GM19035 (cell line): ENCODE data around the gene DNAH1.
"Not testable (repeated sequence)": the region's sequence is repeated elsewhere in the genome, so short reads cannot be mapped to it uniquely, and the experiment has no call there.

Experiments
- ATAC-seq: cut with Tn5 transposase; IDR thresholded peaks from one replicate; pipeline ENCODE4 v1.9.1; 2021; ENCODE audit not compliant: unreplicated experiment

DNAH1 gene

DNA sequence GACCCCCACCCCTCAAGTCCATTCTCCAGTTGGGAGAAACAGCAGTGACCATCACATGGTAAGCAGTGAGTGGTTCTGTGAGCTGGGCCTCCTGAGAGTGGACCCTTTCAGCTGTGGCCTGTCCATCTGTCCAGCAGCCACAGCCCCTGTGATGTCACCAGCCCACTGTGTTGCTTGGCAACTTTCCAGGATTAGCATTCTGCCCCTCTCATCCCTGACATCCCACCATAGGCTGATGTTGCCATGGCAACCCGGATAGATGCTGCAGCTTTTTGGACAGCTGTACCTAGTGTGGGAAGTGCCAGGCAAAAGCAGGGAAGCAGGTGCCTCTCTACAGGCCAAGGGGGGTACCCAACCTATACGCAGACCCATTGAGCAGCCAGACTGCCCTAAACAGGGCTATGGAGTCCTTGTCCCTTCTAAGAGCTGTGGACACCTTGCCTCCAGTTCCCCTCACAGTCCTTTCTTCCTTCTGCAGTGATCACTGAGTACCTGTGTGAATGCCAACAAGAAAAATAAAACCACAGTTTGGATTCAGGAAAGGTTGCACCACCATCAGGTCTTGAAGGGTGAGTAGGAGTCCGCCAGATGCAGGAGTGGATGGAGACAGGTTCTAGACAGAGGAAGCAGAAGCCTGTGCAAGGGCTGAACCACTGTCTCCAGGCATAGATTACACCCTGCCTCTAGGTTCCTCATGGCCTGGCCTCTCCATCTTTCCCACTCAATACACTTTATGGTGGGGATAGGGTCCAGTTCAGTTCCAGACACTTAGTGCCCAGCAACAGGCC is at the start of gene DNAH1:
TSS of gene DNAH1 (plus strand) at position 343 of the 788 bp plus-strand sequence. CDS start 6,124 bp downstream, outside the sequence.
- no peak for ATAC-seq

DNA sequence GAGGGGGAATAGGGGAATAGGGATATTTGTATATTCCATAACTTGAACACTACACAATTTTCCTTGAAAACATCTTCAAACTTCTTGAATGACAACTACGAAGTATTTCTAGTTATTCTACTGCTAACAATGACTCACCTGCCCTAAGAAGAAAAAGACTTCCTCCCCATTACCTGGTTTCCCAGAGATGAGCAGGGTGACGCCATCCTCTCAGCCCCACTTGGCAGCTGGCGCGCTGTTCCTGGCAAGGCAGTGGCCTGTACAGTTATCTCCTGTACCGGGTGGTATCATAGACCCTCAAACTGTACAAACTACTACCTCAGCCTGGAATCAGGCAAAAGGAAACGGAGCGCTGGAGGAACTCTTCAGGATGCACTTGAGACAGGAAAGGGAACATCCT is 48.1 kb upstream of the DNAH1 start:
- ATAC-seq: no peak

DNA sequence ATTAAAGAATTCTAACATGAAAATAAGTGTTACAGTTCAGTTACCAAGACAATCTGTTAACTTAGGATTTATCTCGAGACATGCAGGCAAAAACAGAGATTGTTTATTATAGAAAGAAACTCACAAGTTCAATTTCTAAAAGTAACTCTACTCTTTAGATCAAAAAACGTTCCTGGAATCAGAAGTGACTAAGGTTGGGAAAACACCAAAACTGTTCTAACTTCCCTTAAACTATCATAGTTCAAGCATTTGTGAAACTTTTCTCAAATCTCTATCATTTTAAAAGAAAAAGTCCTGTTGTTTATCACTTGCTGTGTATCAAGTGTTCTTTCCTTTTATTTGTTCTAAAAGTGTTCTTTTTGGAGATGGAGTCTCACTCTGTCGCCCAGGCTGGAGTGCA is 46.3 kb upstream of the DNAH1 start:
- no peak for ATAC-seq

DNA sequence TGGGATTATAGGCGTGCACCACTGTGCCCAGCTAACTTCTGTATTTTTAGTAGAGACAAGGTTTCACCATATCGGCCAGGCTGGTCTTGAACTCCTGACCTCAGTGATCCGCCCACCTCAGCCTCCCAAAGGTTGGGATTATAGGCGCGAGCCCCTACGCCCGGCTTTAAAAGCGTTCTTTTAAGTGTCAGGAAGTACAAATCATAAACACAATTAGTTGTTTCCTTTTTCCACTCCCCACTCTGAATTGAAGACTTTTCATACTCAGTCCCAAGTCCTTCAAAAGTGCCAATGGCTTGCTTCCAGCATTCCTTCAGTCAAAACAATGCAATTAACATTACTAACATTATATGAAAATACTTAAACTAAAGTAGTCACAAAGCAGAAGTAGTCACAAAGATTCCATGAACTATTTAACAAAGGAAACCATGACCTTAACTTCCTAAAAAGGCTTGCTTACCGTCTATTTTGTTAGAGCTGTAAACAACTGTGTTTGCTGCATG is 45.8 kb upstream of the DNAH1 start:
- no peak for ATAC-seq

DNA sequence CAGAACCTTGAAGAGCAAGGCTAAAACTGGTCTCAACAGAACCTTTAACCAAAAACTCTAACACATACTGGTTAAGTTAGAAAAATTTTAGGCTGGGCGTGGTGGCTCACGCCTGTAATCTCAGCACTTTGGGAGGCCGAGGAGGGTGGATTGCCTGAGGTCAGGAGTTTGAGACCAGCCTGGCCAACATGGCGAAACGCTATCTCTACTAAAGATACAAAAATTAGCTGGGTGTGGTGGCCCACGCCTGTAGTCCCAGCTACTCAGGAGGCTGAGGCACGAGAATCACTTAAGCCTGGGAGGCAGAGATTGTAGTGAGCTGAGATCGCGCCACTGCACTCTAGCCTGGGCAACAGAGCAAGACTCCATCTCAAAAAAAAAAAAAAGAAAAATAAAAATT is 43.9 kb upstream of the DNAH1 start:
- not testable (repeated sequence) for ATAC-seq

DNA sequence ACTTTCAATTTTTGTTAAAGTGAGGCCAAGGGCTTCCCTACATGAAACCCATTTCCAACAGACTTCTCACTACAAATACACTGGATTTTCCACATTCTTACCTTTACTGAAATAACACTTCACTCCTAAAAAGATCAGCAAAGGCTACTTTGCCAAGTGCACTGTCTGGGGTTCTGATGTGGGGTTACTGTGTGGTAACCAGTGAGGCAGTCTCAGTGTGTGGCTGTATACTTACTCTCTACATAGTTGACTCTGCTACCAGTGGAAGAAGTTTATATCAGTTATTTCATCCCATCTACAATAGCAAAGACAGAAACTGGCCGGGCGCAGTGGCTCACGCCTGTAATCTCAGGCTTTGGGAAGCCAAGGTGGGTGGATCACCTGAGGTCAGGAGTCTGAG is 43.3 kb upstream of the DNAH1 start:
- ATAC-seq: no peak

DNA sequence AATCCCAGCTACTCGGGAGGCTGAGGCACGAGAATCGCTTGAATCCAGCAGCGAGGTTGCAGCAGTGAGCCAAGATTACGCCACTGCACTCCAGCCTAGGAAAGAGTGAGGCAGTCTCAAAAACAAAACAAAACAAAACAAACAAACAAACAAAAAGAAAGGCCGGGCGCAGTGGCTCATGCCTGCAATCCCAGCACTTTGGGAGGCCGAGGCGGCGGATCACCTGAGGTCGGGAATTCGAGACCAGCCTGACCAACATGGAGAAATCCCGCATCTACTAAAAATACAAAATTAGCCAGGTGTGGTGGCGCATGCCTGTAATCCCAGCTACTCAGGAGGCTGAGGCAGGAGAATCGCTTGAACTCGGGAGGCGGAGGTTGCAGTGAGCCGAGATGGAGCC is 41.3 kb upstream of the DNAH1 start:
- ATAC-seq: not testable (repeated sequence)

DNA sequence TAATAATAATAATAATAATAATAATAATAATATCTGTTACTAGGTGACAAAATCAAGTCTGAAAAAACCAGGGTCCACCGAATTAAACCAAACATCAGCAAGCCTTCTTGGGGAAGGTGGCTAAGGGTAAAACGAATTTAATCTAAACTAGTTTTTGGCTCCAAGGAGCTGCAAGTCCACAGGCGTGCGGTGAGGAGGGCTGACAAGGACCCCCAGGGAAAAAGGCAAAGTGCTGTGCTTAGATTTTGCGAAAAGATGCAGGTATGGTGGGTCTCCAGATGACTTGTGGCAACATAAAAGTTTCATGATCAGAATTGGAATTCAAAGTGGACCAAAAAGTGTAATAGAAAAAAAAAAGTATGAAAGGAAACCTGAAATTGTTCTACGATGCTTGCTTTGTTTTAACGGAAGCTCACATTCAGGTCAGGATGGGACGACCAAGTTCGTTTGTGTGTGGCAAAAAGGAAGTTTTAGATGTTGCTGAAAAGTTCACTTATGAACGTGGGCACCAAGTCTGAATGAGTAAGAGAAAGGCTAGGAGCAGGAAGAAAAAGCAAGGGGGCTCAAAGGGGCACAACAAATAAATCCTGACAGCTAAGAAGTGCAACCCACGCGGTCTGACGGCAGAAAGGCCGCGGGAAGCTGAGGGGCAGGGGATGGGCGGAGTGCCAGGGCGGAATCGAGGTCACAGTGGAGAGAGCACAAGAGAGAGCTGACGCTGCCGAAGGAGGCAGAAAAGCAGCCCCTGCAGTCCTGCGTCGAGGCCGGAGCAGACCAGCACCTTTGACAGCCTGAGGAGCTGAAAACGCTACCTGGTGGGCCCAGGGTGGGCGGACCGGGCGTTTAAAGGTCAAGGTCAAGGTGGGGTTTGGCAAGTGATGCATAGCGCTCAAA is 38.8 kb upstream of the DNAH1 start:
- peak; percentile 28 for ATAC-seq

DNA sequence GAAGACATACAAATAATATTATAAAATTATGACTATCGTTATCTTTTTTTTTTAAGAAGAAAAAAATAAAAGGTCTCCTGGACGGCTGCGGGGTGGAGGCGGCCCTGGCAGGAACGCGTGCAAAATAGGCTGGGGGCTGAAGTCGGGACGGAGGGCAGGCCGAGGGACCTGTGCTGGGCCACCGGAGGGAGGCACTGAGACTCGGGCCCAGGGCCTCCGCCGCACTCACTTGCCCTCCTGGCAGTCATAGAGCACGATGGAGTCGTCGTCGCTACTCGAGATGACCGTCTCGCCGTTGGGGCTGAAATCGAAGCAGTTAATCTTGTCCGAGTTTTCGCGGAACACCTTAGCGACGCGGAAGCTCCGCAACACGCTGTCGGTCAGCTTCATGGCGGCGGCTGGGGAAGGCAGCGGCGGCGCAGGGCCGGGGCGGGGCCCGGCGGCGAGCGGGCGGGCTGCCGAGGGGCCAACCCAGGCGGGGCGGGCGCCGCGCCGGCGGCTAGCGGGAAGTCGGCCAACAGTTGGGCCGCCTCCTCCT is 38.1 kb upstream of the DNAH1 start:
- ATAC-seq: peak; percentile 62

DNA sequence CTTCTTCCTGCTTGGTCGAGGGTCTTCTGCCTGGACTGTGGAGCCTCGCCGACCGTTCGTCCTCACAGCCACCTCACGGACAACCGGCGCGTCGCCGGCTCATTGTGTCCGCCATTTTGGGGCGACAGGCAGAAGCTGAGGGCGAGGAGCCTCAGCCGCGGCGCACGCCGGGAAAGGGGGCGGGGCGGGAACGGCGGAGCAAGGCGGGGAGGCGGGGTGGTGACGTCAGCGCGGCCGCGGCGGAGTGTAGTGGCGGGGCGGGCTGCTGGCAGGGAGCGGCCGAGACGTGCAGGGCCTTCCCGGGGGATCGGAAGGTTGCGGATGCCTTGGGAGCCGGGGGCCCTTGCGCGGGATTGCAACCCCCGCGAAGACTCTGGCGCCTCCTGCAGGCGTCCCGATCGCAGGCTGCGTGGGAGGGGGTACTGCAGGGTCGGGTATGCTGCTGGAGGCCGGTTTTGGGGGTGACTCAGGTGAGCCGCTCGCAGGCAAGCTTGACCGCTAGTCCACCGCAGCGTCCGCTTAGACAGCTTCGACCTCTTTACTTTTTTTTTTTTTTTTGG is 37.5 kb upstream of the DNAH1 start, which contains the start of gene WDR82:
TSS of gene WDR82 (minus strand) at position 140 of the 560 bp plus-strand sequence. CDS start 288 bp downstream, outside the sequence.
- peak; percentile 87 for ATAC-seq

DNA sequence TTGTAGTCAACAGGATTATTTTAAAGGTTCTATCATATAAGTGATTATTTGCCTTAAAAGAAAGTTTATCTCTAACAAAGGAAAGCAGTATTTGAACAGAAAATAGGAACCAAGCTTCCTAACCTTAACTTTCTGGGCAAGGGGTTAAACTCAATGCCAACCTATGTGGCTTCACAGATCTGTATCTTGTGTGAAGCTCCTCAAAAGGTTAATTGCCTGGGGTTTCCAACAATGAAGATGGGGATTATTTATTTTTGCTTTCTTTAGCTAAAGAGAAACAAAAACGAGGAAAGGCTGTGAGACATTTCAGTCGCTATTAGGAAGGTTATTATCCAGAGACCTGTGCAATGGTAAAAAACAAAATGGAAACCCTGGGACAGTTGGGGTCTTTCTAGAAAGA is 36.5 kb upstream of the DNAH1 start:
- ATAC-seq: no peak

DNA sequence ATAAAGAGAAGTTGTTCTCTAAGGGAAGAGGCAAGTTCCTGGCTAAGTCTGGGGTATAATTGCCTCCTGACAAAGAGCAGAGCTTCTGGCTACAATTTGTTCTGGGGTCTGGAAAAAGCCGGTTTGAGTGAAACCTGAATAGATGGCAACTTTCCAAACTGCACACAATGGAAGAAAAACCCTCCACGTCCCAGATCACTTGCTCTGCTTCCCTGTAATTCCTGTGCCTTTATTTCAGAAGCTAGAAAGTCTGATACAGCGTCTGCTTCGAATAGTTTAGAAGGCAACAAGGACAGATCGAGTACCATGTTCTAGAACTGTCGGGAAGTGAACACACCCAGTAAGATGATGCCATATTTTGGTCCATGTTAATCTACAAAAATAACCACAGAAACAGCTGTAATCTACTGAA is 36.1 kb upstream of the DNAH1 start:
- ATAC-seq: no peak

DNA sequence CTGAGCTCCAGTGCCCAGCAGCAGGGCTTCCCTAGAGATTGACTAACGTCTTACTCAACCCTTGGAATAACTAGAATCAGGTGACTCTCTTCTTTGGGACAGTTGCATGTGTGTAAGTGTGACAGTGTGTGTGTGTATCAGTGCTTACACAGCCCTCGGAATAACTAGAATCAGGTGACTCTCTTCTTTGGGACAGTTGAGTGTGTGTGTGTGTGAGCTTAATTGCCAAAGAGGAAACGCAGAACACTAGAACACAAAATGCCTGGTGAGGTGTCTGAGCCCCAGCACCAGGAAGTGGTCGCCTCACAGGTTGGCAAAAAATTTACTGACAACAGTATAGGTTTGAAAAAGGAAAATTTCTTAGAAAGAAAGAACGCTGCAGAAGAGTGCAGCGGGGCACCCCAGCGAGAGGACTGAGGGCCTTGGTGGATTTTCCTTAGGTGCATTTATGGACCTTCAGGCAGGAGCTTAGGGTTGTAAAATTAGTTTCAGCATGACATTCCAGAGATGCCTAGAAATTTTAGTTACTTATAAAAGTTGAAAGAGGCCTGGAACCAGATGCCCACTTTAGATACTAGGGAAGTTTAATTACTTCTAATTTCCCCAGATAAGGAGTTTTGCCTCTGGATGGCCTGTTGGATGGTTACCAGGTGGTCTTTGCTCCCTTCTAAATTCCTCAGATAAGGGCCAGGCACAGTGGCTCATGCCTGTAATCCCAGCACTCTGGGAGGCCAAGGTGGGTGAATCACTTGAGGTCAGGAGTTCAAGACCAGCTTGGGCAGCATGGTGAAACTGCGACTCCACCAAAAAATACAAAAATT is 33.9 kb upstream of the DNAH1 start:
- no peak for ATAC-seq

DNA sequence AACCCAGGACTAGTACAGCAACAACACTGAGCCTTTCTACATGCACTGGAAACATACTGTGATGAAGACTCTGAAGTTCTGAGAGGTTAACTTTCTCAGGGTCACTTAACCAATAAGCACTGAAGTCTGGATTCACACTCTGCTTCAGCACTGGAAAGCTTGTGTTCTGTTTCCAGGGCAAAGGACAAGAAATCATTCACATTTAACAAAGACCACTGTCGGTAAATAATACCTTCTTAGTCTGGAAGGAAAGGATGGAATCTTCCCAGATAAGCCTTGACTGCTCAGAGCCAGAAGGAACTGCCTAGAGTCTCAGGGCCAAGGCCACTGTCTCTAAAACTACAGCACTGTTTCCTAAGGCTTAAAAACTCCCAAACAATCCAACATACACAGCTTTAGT is 32.8 kb upstream of the DNAH1 start:
- ATAC-seq: no peak

DNA sequence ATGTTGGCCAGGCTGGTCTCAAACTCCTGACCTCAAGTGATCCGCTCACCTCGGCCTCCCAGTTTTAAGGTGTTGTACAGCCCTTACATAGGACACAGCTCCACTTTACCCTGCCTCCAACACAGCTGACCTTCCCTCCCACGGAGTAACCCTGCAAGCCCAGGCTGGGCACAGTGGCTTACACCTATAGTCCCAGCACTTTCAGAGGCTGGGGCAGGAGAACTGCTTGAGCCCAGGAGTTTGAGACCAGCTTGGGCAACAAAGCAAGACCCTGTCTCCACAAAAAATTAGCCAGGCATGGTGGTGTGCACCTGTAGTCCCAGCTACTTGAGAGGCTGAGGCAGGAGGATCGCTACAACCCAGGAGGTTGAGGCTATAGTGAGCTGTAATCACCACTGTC is 32.1 kb upstream of the DNAH1 start:
- ATAC-seq: not testable (repeated sequence)

DNA sequence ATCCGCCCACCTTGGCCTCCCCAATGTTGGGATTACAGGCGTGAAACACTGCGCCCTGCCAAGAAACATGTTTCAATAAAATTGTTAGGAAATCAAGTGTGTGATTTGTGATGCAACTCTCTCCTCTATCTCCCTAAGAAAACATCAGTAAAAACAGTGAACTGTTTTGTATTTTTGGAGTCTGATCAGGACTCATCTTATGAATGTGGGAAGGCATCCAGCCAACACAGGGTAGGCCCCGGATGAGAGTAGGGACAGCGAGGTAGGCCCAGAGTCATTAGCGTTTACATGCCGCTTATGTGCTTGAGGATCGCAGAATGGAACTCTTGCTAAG is 29.4 kb upstream of the DNAH1 start:
- ATAC-seq: no peak

DNA sequence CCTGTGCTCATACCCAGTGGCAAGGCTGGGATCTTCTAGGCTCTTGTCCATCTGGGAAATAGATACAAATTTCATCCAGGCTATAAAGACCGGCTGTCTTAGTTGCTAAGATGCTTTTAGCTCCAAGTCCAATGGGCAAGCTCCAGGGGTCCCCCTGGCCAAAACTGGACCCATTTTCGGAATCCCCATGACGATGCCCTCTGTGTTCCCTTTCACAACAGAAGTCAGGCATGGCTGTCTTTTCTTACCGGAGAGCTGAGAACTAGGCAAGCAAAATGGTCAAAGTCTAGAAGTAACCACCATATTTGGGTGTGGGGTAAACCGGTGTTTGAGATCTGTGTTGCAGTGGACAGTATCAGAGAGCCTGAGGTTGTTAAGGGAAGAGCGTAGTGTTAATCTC is 27.4 kb upstream of the DNAH1 start:
- no peak for ATAC-seq

DNA sequence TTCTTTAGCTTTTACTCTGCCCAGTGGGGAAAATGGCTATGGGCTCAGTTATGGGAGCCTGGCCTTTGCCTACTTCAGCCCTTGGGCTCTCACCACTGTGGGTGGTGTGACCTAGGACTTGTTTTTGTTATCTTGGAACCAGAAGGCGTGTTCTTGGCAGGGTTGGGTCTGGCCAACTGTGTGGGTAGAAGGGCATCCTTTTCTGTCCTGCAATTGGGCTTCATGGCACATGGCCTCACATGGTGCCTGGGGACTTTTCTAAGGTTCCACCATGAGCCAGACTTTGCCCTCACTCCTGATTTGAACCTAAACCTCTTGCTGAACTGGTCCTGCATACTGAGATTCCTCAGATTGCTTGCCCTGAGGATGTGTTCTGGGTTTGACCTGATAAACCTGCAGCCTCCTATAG is 26.8 kb upstream of the DNAH1 start:
- no peak for ATAC-seq

DNA sequence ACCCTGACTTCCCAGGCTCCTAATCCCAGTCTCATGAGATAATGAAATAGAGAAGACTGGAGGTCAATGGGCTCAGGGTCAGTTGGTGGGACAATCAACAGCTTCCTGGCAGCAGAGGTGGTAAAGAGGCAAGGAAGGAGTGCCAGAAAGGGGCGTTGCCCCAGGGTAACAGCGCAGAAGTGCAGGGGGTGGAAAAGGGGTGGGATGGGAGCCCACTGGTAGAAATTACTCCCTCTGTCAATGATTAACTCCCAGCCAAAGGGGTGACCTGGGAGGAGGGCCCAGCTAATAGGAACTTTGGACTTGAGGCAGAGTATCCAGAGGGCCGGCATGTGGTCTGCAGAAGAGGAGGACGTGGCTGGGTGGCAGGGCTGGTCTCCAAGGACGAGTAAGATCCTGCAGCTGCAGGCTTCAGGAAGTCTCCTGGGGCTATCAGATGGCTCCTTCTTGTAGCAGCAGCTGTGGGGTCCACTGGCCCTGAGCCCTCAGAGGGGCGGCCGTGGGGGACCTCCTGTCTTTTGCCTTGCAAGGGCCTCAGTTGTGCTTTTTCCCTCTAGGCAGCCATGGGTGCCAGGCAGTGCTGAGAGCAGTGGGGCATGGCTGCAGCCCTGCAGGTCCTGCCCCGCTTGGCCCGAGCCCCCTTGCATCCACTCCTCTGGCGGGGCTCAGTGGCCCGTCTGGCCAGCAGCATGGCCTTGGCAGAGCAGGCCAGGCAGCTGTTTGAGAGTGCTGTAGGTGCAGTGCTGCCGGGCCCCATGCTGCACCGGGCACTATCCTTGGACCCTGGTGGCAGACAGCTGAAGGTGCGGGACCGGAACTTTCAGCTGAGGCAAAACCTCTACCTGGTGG is 26.1 kb upstream of the DNAH1 start:
- ATAC-seq: no peak
